ENCODE data around the gene FOSB.

FOSB gene

GRCh38 chr19:45473682-45474605 lies 6.1 kb downstream of the FOSB start:
- peak; percentile 37 to 41 (median 38) for DNase-seq
- Mint-ChIP-seq H3K27me3 (peaks cover 0 to 10% of the 10 kb centered on the region in 2 donors), H3K4me1 (ENCODE audit: low read depth in 2 of 2) (peaks cover 51 to 71% of the 10 kb centered on the region in 2 donors), H3K9me3 (no peaks in the 10 kb centered on the region), H3K4me3 (peak overlapping the region; percentile 94 to 98), H3K27ac (peak overlapping the region; percentile 96 to 100), H3K36me3 (ENCODE audit: insufficient read depth) (peaks cover 100% of the 10 kb centered on the region)
- no peak for ATAC-seq (replicated peaks)

- ATAC-seq (replicated peaks) (peak; percentile 0), DNase-seq (peak; percentile 40 to 49 (median 44))
- no peaks in the 10 kb centered on the region for H3K9me3 Mint-ChIP-seq
- H3K36me3 Mint-ChIP-seq (ENCODE audit: insufficient read depth), result peaks cover 99% of the 10 kb centered on the region
- H3K27ac Mint-ChIP-seq, result peak overlapping the region; percentile 96 to 100
- H3K4me3 Mint-ChIP-seq, result peak overlapping the region; percentile 94 to 98
- peaks cover 0 to 10% of the 10 kb centered on the region in 2 donors for H3K27me3 Mint-ChIP-seq
- H3K4me1 Mint-ChIP-seq (ENCODE audit: low read depth in 2 of 2), result peaks cover 45 to 64% of the 10 kb centered on the region in 2 donors
These were observed 7.1 kb downstream of the FOSB start for GRCh38 chr19:45474606-45475521.

- Mint-ChIP-seq H3K4me1 (ENCODE audit: low read depth in 2 of 2) (peaks cover 39 to 56% of the 10 kb centered on the region in 2 donors), H3K27me3 (peaks cover 0 to 10% of the 10 kb centered on the region in 2 donors), H3K9me3 (no peaks in the 10 kb centered on the region), H3K27ac (peak overlapping the region; percentile 96 to 100), H3K36me3 (ENCODE audit: insufficient read depth) (peaks cover 93% of the 10 kb centered on the region), H3K4me3 (peak overlapping the region; percentile 94 to 98)
- peak in 2 of 3 experiments; percentile 33 to 38 for DNase-seq
- ATAC-seq (replicated peaks), result peak; percentile 0
These were observed 7.9 kb downstream of the FOSB start for GRCh38 chr19:45475537-45476291.

GRCh38 chr19:45476304-45476703 lies 8.5 kb downstream of the FOSB start:
- Mint-ChIP-seq H3K27ac (peak overlapping the region; percentile 96 to 100), H3K36me3 (ENCODE audit: insufficient read depth) (peaks cover 92% of the 10 kb centered on the region), H3K27me3 (peaks cover 0 to 10% of the 10 kb centered on the region in 2 donors), H3K4me3 (peak overlapping the region; percentile 94 to 98), H3K4me1 (ENCODE audit: low read depth in 2 of 2) (peaks cover 36 to 53% of the 10 kb centered on the region in 2 donors), H3K9me3 (no peaks in the 10 kb centered on the region)
- peak in 2 of 3 experiments; percentile 35 to 38 for DNase-seq
- ATAC-seq (replicated peaks), result no peak

GRCh38 chr19:45477186-45477585 lies 9.4 kb downstream of the FOSB start:
- peaks cover 0 to 10% of the 10 kb centered on the region in 2 donors for H3K27me3 Mint-ChIP-seq
- peaks cover 85% of the 10 kb centered on the region for H3K36me3 Mint-ChIP-seq (ENCODE audit: insufficient read depth)
- no peaks in the 10 kb centered on the region for H3K9me3 Mint-ChIP-seq
- H3K4me3 Mint-ChIP-seq, result peak overlapping the region; percentile 94 to 98
- peak overlapping the region; percentile 96 to 100 for H3K27ac Mint-ChIP-seq
- H3K4me1 Mint-ChIP-seq (ENCODE audit: low read depth in 2 of 2), result peaks cover 31 to 46% of the 10 kb centered on the region in 2 donors
- DNase-seq, result no peak
- no peak for ATAC-seq (replicated peaks)

- H3K27me3 Mint-ChIP-seq, result peaks cover 0 to 4% of the 10 kb centered on the region in 2 donors
- ATAC-seq (replicated peaks) (peak; percentile 5), DNase-seq (peak in 1 of 3 experiments; percentile 35)
- H3K9me3 Mint-ChIP-seq, result no peaks in the 10 kb centered on the region
- H3K4me3 Mint-ChIP-seq, result peak overlapping the region; percentile 94 to 98
- H3K27ac Mint-ChIP-seq, result peak overlapping the region; percentile 96 to 100
- peaks cover 78% of the 10 kb centered on the region for H3K36me3 Mint-ChIP-seq (ENCODE audit: insufficient read depth)
- H3K4me1 Mint-ChIP-seq (ENCODE audit: low read depth in 2 of 2), result peaks cover 28 to 43% of the 10 kb centered on the region in 2 donors
These were observed 10.1 kb downstream of the FOSB start for GRCh38 chr19:45477713-45478453.

GRCh38 chr19:45478454-45479238 lies 10.8 kb downstream of the FOSB start:
- ATAC-seq (replicated peaks), result peak; percentile 59

GRCh38 chr19:45483033-45483432 lies 15.2 kb downstream of the FOSB start:
- H3K27ac Mint-ChIP-seq, result no peak overlapping the region
- peaks cover 54% of the 10 kb centered on the region for H3K36me3 Mint-ChIP-seq (ENCODE audit: insufficient read depth)
- DNase-seq (no peak), ATAC-seq (replicated peaks) (no peak)
- peaks cover 11 to 13% of the 10 kb centered on the region in 2 donors for H3K4me1 Mint-ChIP-seq (ENCODE audit: low read depth in 2 of 2)
- no peak overlapping the region for H3K4me3 Mint-ChIP-seq
- H3K27me3 Mint-ChIP-seq, result no peaks in the 10 kb centered on the region
- H3K9me3 Mint-ChIP-seq, result no peaks in the 10 kb centered on the region

More at GRCh38 chr19:45478454-45479238, 10.8 kb downstream of the FOSB start:
- Mint-ChIP-seq H3K4me3 (peak overlapping the region; percentile 94 to 98), H3K27ac (peak overlapping the region; percentile 96 to 100), H3K9me3 (no peaks in the 10 kb centered on the region), H3K4me1 (ENCODE audit: low read depth in 2 of 2) (peaks cover 28 to 41% of the 10 kb centered on the region in 2 donors), H3K36me3 (ENCODE audit: insufficient read depth) (peaks cover 77% of the 10 kb centered on the region), H3K27me3 (no peaks in the 10 kb centered on the region)
- DNase-seq, result peak; percentile 87 to 94 (median 89)

GRCh38 chr19:45484273-45484945 lies 16.6 kb downstream of the FOSB start:
- Mint-ChIP-seq H3K9me3 (no peaks in the 10 kb centered on the region), H3K36me3 (ENCODE audit: insufficient read depth) (peaks cover 46% of the 10 kb centered on the region), H3K27ac (peak overlapping the region in 1 of 2 donors; percentile 85), H3K4me1 (ENCODE audit: low read depth in 2 of 2) (peaks cover 3 to 10% of the 10 kb centered on the region in 2 donors), H3K27me3 (peaks cover 5 to 8% of the 10 kb centered on the region in 2 donors), H3K4me3 (no peak overlapping the region)
- DNase-seq, result no peak
- ATAC-seq (replicated peaks), result no peak

GRCh38 chr19:45485305-45486077 lies 17.7 kb downstream of the FOSB start:
- peaks cover 0 to 10% of the 10 kb centered on the region in 2 donors for H3K4me1 Mint-ChIP-seq (ENCODE audit: low read depth in 2 of 2)
- peak; percentile 97 for ATAC-seq (replicated peaks)
- peaks cover 5 to 8% of the 10 kb centered on the region in 2 donors for H3K27me3 Mint-ChIP-seq
- H3K4me3 Mint-ChIP-seq, result peak overlapping the region; percentile 85 to 91
- H3K27ac Mint-ChIP-seq, result peak overlapping the region; percentile 6 to 85
- no peaks in the 10 kb centered on the region for H3K9me3 Mint-ChIP-seq
- peak; percentile 97 to 99 (median 98) for DNase-seq
- peaks cover 39% of the 10 kb centered on the region for H3K36me3 Mint-ChIP-seq (ENCODE audit: insufficient read depth)
